H1 (cell line): ENCODE measurements around the gene SHC1. TPM values are rescaled to one million over a fixed set of nuclear protein-coding genes. Genes with fewer than 3 reads are reported as not detected.
A peak's percentile ranks its signal among the peaks of the same experiment; 100 is the strongest.

Source experiments
- CTCF ChIA-PET: fragments of 300-600 bp; sonication (Branson Sonifier 250); formaldehyde crosslinking; loops from one replicate; lab custom pipeline; 2021; ENCODE audit not compliant: partially characterized antibody; lab: Charles Lee
- POLR2A ChIA-PET: fragments of 300-600 bp; sonication (Branson Sonifier 250); formaldehyde crosslinking; loops from one replicate; lab custom pipeline; 2021; ENCODE audit warnings: inconsistent platforms; ENCODE audit not compliant: partially characterized antibody; lab: Charles Lee
- DNase-seq, 2 experiments: peaks; one replicate each; pipeline versions ENCODE4 v3.0.0 to v3.0.0-alpha.2; 2010 to 2022; ENCODE audit warnings: low spot score in 2 of 2, low read depth in 1 of 2, mixed read lengths in 1 of 2
- FAIRE-seq: peaks from 2 replicates; lab custom pipeline; 2011; peaks lifted over from hg19 to GRCh38; lab: Jason Lieb, UNC
- H2AFZ ChIP-seq: 2 replicates; pipeline ENCODE4 v1.8.1; 2012; ENCODE audit warnings: low read length, inconsistent platforms
- H2AK5ac ChIP-seq: 2 replicates; pipeline ENCODE4 v1.6.1; 2013; ENCODE audit warnings: low read depth, low read length
- H2BK120ac ChIP-seq: replicated peaks from 2 replicates; pipeline ENCODE3; 2013; ENCODE audit warnings: low read depth, low read length, inconsistent platforms
- H2BK12ac ChIP-seq: 2 replicates; pipeline ENCODE4 v1.6.1; 2013; ENCODE audit warnings: low read depth, low read length
- H2BK15ac ChIP-seq: 2 replicates; pipeline ENCODE4 v1.6.1; 2013; ENCODE audit warnings: low read length
- H2BK20ac ChIP-seq: 2 replicates; pipeline ENCODE4 v1.6.1; 2013; ENCODE audit warnings: low read length
- H2BK5ac ChIP-seq: 2 replicates; pipeline ENCODE4 v1.6.1; 2013; ENCODE audit warnings: low read depth, low read length
- H3K14ac ChIP-seq: 2 replicates; pipeline ENCODE4 v1.6.1; 2013; ENCODE audit warnings: inconsistent platforms; ENCODE audit not compliant: insufficient read length
- H3K18ac ChIP-seq: 2 replicates; pipeline ENCODE4 v1.6.1; 2013; ENCODE audit warnings: low read length; ENCODE audit errors: extremely low read depth
- H3K23ac ChIP-seq: 2 replicates; pipeline ENCODE4 v1.6.1; 2013; ENCODE audit warnings: inconsistent platforms; ENCODE audit not compliant: insufficient read length
- H3K23me2 ChIP-seq: 2 replicates; pipeline ENCODE4 v1.6.1; 2013; ENCODE audit warnings: low read depth, low read length
- H3K27ac ChIP-seq: 2 replicates; pipeline ENCODE4 v1.6.1; 2011; ENCODE audit warnings: low read depth, low read length, inconsistent platforms
- H3K27me3 ChIP-seq, 4 experiments: replicated peaks in 1 of 4; 1 replicate in 1 of 4; 2 replicates in 3 of 4; pipeline versions ENCODE4 v1.6.1 to v1.8.1; 2011 to 2013; ENCODE audit warnings: low read length in 3 of 4, mild to moderate bottlenecking in 3 of 4, inconsistent platforms in 2 of 4, mixed read lengths in 2 of 4, moderate library complexity in 1 of 4; ENCODE audit not compliant: control insufficient read depth in 3 of 4, insufficient read depth in 3 of 4; ENCODE audit errors: extremely low read depth in 1 of 4
- H3K36me3 ChIP-seq, 4 experiments: 2 replicates each; pipeline versions ENCODE4 v1.6.1 to v1.8.1; 2011 to 2013; ENCODE audit warnings: mild to moderate bottlenecking in 4 of 4, low read length in 3 of 4, moderate library complexity in 2 of 4, control low read depth in 1 of 4, inconsistent platforms in 1 of 4; ENCODE audit not compliant: insufficient read depth in 4 of 4, control insufficient read depth in 2 of 4
- H3K4ac ChIP-seq: replicated peaks from 2 replicates; pipeline ENCODE3; 2013; ENCODE audit warnings: low read length, low read depth, mixed read lengths, inconsistent platforms; ENCODE audit not compliant: insufficient read length
- H3K4me1 ChIP-seq, 4 experiments: replicated peaks in 1 of 4; 1 replicate in 1 of 4; 2 replicates in 3 of 4; pipeline versions ENCODE4 v1.6.1 to v1.8.1; 2011 to 2013; ENCODE audit warnings: low read length in 3 of 4, inconsistent platforms in 2 of 4, mixed read lengths in 1 of 4; ENCODE audit not compliant: insufficient read depth in 4 of 4, control insufficient read depth in 3 of 4
- H3K4me2 ChIP-seq, 2 experiments: 2 replicates each; pipeline versions ENCODE4 v1.6.1 to v1.8.1; 2011 to 2013; ENCODE audit warnings: low read depth in 2 of 2, low read length in 2 of 2, control low read depth in 1 of 2, inconsistent platforms in 1 of 2, mild to moderate bottlenecking in 1 of 2; ENCODE audit not compliant: insufficient read depth in 1 of 2
- H3K4me3 ChIP-seq, 4 experiments: fragments of 200-600, 300-600 bp in 1 of 4; sonication (generic), shearing (Covaris generic), sonication (Bioruptor Twin) in 1 of 4; 2 replicates each; pipeline versions ENCODE4 v1.5.1 to v1.8.1; 2011 to 2016; ENCODE audit warnings: low read length in 4 of 4, low read depth in 3 of 4, control low read depth in 2 of 4, inconsistent platforms in 2 of 4, mild to moderate bottlenecking in 2 of 4, mixed read lengths in 1 of 4, moderate library complexity in 1 of 4; ENCODE audit not compliant: insufficient read depth in 2 of 4; ENCODE audit errors: extremely low read depth in 1 of 4
- H3K56ac ChIP-seq: replicated peaks from 2 replicates; pipeline ENCODE3; 2013; ENCODE audit warnings: low read depth, mild to moderate bottlenecking, mixed read lengths, low read length, inconsistent platforms; ENCODE audit not compliant: insufficient read length
- H3K79me1 ChIP-seq: 2 replicates; pipeline ENCODE4 v1.6.1; 2013; ENCODE audit warnings: low read depth, low read length, control low read depth
- H3K79me2 ChIP-seq, 2 experiments: 2 replicates each; pipeline versions ENCODE4 v1.6.1 to v1.8.1; 2012 to 2013; ENCODE audit warnings: low read length in 2 of 2, mild to moderate bottlenecking in 2 of 2, inconsistent platforms in 1 of 2; ENCODE audit not compliant: insufficient read depth in 2 of 2, control insufficient read depth in 1 of 2
- H3K9ac ChIP-seq, 4 experiments: replicated peaks in 1 of 4; 1 replicate in 1 of 4; 2 replicates in 3 of 4; pipeline versions ENCODE4 v1.6.1 to v1.8.1; 2011 to 2013; ENCODE audit warnings: low read depth in 3 of 4, low read length in 3 of 4, control low read depth in 2 of 4, mild to moderate bottlenecking in 2 of 4, moderate library complexity in 2 of 4, inconsistent platforms in 1 of 4; ENCODE audit errors: extremely low read depth in 1 of 4
- H3K9me3 ChIP-seq, 2 experiments: 2 replicates each; pipeline versions ENCODE4 v1.6.1 to v1.8.1; 2012 to 2013; ENCODE audit warnings: mild to moderate bottlenecking in 2 of 2, moderate library complexity in 2 of 2, control low read depth in 1 of 2, inconsistent platforms in 1 of 2, low read depth in 1 of 2, low read length in 1 of 2, mixed read lengths in 1 of 2; ENCODE audit not compliant: insufficient read depth in 2 of 2
- H4K20me1 ChIP-seq, 2 experiments: replicated peaks in 1 of 2; 2 replicates each; pipeline versions ENCODE3 to v1.8.1; 2011 to 2013; ENCODE audit warnings: inconsistent platforms in 2 of 2, low read length in 2 of 2, mild to moderate bottlenecking in 1 of 2; ENCODE audit not compliant: insufficient read depth in 2 of 2, control insufficient read depth in 1 of 2
- H4K5ac ChIP-seq: 2 replicates; pipeline ENCODE4 v1.6.1; 2013; ENCODE audit warnings: low read length, low read depth, mixed read lengths, inconsistent platforms; ENCODE audit not compliant: insufficient read length
- H4K8ac ChIP-seq: 2 replicates; pipeline ENCODE4 v1.8.0; 2013; ENCODE audit warnings: mild to moderate bottlenecking, moderate library complexity, low read length, inconsistent platforms; ENCODE audit not compliant: insufficient read depth; ENCODE audit errors: extremely low read depth
- H4K91ac ChIP-seq: replicated peaks from 2 replicates; pipeline ENCODE3; 2013; ENCODE audit warnings: low read length, mixed read lengths, inconsistent platforms; ENCODE audit not compliant: insufficient read length
- CTBP2 ChIP-seq: IDR thresholded peaks from 2 replicates; pipeline ENCODE4 v1.7.0; 2011; ENCODE audit warnings: borderline replicate concordance, mild to moderate bottlenecking, moderate library complexity, mixed read lengths, low read length; ENCODE audit not compliant: insufficient read depth, insufficient read length
- FOSL1 ChIP-seq: IDR thresholded peaks from 2 replicates; pipeline ENCODE4 v1.6.1; 2011; ENCODE audit warnings: mild to moderate bottlenecking, low read depth, low read length, moderate library complexity; ENCODE audit not compliant: insufficient read depth
- GABPA ChIP-seq: IDR thresholded peaks from 2 replicates; pipeline ENCODE4 v1.6.1; 2011; ENCODE audit warnings: mild to moderate bottlenecking, low read length, moderate library complexity, borderline replicate concordance; ENCODE audit not compliant: insufficient read depth
- HDAC2 ChIP-seq, 2 experiments: fragments of 300-600 bp in 1 of 2; sonication (generic) in 1 of 2; IDR thresholded peaks; 2 replicates each; pipeline ENCODE4 v1.6.1; 2011 to 2012; ENCODE audit warnings: low read depth in 2 of 2, low read length in 2 of 2, mild to moderate bottlenecking in 2 of 2, moderate library complexity in 2 of 2, borderline replicate concordance in 1 of 2, inconsistent platforms in 1 of 2
- NRF1 ChIP-seq: IDR thresholded peaks from 2 replicates; pipeline ENCODE4 v1.6.1; 2011; ENCODE audit warnings: mild to moderate bottlenecking, low read depth, low read length, improper control_type of control experiment
- SRF ChIP-seq: IDR thresholded peaks from 2 replicates; pipeline ENCODE4 v1.6.1; 2011; ENCODE audit warnings: mild to moderate bottlenecking, low read depth, low read length, moderate library complexity
- USF2 ChIP-seq: IDR thresholded peaks from 2 replicates; pipeline ENCODE4 v1.6.1; 2011; ENCODE audit warnings: low read length, improper control_type of control experiment
- ZNF274 ChIP-seq: IDR thresholded peaks from 2 replicates; pipeline ENCODE4 v1.7.0; 2012; ENCODE audit warnings: low read length, borderline replicate concordance; ENCODE audit errors: extremely low read depth
- WGBS, 2 experiments: shearing (Covaris generic) in 1 of 2; methylation state at CpG; one replicate each; pipeline versions ENCODE4 v1.1.6 to v1.1.7; 2013 to 2015; ENCODE audit warnings: low lambda C conversion rate in 2 of 2, mixed read lengths in 2 of 2, inconsistent platforms in 1 of 2, low coverage in 1 of 2, missing lambda C conversion rate in 1 of 2; ENCODE audit not compliant: insufficient replicate concordance in 2 of 2, insufficient coverage in 1 of 2, insufficient read length in 1 of 2; ENCODE audit errors: extremely low coverage in 1 of 2, missing lambda C conversion rate in 1 of 2; 5-methylcytosine and 5-hydroxymethylcytosine counted together
- polyA plus RNA-seq, 7 experiments: library from polyadenylated mRNA; depleted of rRNA in 3 of 7; stranded (reverse) in 5 of 7; unstranded in 2 of 7; fragments of >200 nt in 5 of 7; fragments of 200-250 nt in 2 of 7; gene quantifications; 1 replicate in 5 of 7; 2 replicates in 1 of 7; 4 replicates in 1 of 7; pipeline versions ENCODE4 v1.2.1 to v1.2.3, GENCODE V29; 2011 to 2013; ENCODE audit warnings: missing spikeins in 2 of 7, mixed read lengths in 2 of 7
- total RNA-seq: library from RNA; stranded (reverse); fragmentation: NEBNext Ultra II Directional; extraction: Animal tissue kit (Norgen Biotek cat#: 25700); gene quantifications from 2 replicates; pipeline ENCODE4 v1.2.1, GENCODE V29; 2021

SHC1 gene
- total and polyA plus RNA-seq, 2 of the 8 experiments (the other 6 are each of a cell fraction or from before 2014, with no cell fraction given) = 177 to 212 TPM

GRCh38 chr1:154955718-154956543, 14.6 kb downstream of the SHC1 start, which contains the start of gene PBXIP1:
TSS of gene PBXIP1 (minus strand) at chr1:154956099. CDS start at chr1:154953721, 2,378 bp downstream.
- H3K27me3 ChIP-seq = no peaks in the 10 kb centered on the region; a peak in 2 of 7 replicates
- ChIA-PET POLR2A (interaction anchor here (0.7 to 18.6 kb wide), 15 partner anchors 8 to 240 kb away, joined by 3 to 662 read pairs (median 4); partner anchors contain the start of genes ADAM15, CKS1B, EFNA4 and FLAD1), CTCF (interaction anchor here (0.5 to 9.8 kb wide), 21 partner anchors 8 to 439 kb away, joined by 3 to 132 read pairs (median 5); partner anchors contain the start of genes FLAD1, LENEP, PMVK and SHC1)
- H2BK120ac ChIP-seq = no peak within 1 kb of the TSS
- no peak within 1 kb of the TSS for H4K91ac ChIP-seq
- WGBS, 2 experiments = 1% methylated on average over 16 of the region's 18 CpGs; no CpG with 5 or more reads in 1 of the 2 experiments
- H3K36me3 ChIP-seq = peaks cover 3 to 6% (median 5%) of the 10 kb centered on the region in 4 experiments; a peak in 5 of 8 replicates
- H4K20me1 ChIP-seq = peaks cover 1 to 10% of the 10 kb centered on the region in 2 experiments
- H2BK15ac ChIP-seq = no peak within 1 kb of the TSS
- H3K9me3 ChIP-seq = no peaks in the 10 kb centered on the region
- H3K4ac ChIP-seq = no peak within 1 kb of the TSS
- FAIRE-seq = peak; percentile 96
- peaks cover 4 to 28% (median 9%) of the 10 kb centered on the region in 4 experiments for H3K4me1 ChIP-seq
- peak within 1 kb of the TSS; percentile 58 to 87 (median 82) for H3K9ac ChIP-seq
- H3K14ac ChIP-seq = no peak within 1 kb of the TSS
- peaks cover 5% of the 10 kb centered on the region for H3K23me2 ChIP-seq
- peak within 1 kb of the TSS; percentile 90; the same call in 1 of the 2 replicates for H4K8ac ChIP-seq
- no peak within 1 kb of the TSS; the same call in 1 of the 2 replicates for H2AK5ac ChIP-seq
- H3K56ac ChIP-seq = peak within 1 kb of the TSS; percentile 14
- peak within 1 kb of the TSS; percentile 69; the same call in 1 of the 2 replicates for H2BK12ac ChIP-seq
- peak within 1 kb of the TSS; percentile 92 to 93 for H3K4me2 ChIP-seq
- H3K4me3 ChIP-seq = peak within 1 kb of the TSS; percentile 60 to 77 (median 66); a peak in 7 of 8 replicates
- H3K18ac ChIP-seq = peak within 1 kb of the TSS; percentile 62; the same call in 1 of the 2 replicates
- H2BK5ac ChIP-seq = peak within 1 kb of the TSS; percentile 48; the same call in 1 of the 2 replicates
- no peak within 1 kb of the TSS for H3K23ac ChIP-seq
- peak within 1 kb of the TSS; percentile 92 for H2AFZ ChIP-seq
- H3K79me2 ChIP-seq = peaks cover 0 to 15% of the 10 kb centered on the region in 2 experiments
- no peak within 1 kb of the TSS for H4K5ac ChIP-seq
- H3K79me1 ChIP-seq = peaks cover 10% of the 10 kb centered on the region
- peak in 1 of 2 experiments; percentile 90 for DNase-seq
- no peak within 1 kb of the TSS for H2BK20ac ChIP-seq
- H3K27ac ChIP-seq = peak within 1 kb of the TSS; percentile 95
- TF ChIP-seq FOSL1 = no peak
- no peak for TF ChIP-seq CTBP2
- peak; percentile 74 for TF ChIP-seq USF2
- TF ChIP-seq NRF1 = no peak
- TF ChIP-seq ZNF274 = no peak
- TF ChIP-seq SRF = no peak
- TF ChIP-seq GABPA = no peak
- no peak for TF ChIP-seq HDAC2 (IDR thresholded peaks at IDR 0.05; ENCODE audit: borderline replicate concordance in 1 of 2, low read depth in 2 of 2, low read length in 2 of 2)
